C4-2B (cell line): ENCODE measurements around the gene TMEM156.
"Not testable (repeated sequence)": the region's sequence is repeated elsewhere in the genome, so short reads cannot be mapped to it uniquely, and the experiment has no call there.

Experiments
- CTCF ChIP-seq: fragments of 450-650 bp; conservative IDR thresholded peaks from 2 replicates; pipeline ENCODE4 v1.5.1; 2017; ENCODE audit warnings: mild to moderate bottlenecking
- ZFX ChIP-seq: fragments of 450-650 bp; IDR thresholded peaks from 2 replicates; pipeline ENCODE4 v1.6.1; 2017

DNA sequence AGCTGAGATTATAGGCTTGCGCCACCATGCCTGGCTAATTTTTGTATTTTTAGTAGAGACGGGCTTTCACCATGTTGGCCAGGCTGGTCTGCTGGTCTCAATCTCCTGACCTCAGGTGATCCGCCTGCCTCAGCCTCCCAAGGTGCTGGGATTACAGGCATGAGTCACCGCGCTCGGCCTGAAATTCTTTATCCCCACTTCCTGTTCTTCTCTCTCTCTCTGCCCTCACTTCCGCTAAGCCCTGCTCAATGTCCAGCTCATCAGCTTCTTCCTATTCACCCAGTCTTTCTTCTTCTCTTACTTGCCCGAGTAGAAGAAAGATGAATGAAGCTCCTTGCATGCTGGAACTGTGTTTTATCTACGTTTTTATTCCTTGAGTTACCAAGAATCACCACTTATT, 43.9 kb downstream of the TMEM156 start:
- TF ChIP-seq CTCF, ZFX: not testable (repeated sequence)
